Transverse colon (tissue), 4 donors: ENCODE measurements around the gene MPO. TPM values are rescaled to one million over a fixed set of nuclear protein-coding genes. Genes with fewer than 3 reads are reported as not detected.

ENCODE experiments used
- DNase-seq: peaks from one replicate; pipeline ENCODE4 v3.0.0-alpha.2; 2019
- H3K27ac ChIP-seq, 4 donors: fragments of 200-600 bp; sonication (generic); 2 replicates each; pipeline ENCODE4 v1.5.1; 2016 to 2018; ENCODE audit warnings: inconsistent platforms in 4 of 4
- H3K27me3 ChIP-seq: fragments of 200-600 bp; sonication (generic); 2 replicates; pipeline ENCODE4 v1.5.1; 2017; ENCODE audit warnings: inconsistent platforms
- H3K36me3 ChIP-seq, 4 donors: fragments of 200-600 bp; sonication (generic); 2 replicates each; pipeline ENCODE4 v1.5.1; 2017 to 2019; ENCODE audit warnings: inconsistent platforms in 4 of 4
- H3K4me1 ChIP-seq, 4 donors: fragments of 200-600 bp; sonication (generic); 2 replicates each; pipeline ENCODE4 v1.5.1; 2017 to 2020; ENCODE audit warnings: inconsistent platforms in 4 of 4
- H3K4me3 ChIP-seq, 4 donors: fragments of 200-600 bp; sonication (generic); 1 replicate in 1 of 4; 2 replicates in 3 of 4; pipeline versions ENCODE4 v1.5.1 to v1.6.1; 2017 to 2019; ENCODE audit warnings: inconsistent platforms in 4 of 4
- H3K9me3 ChIP-seq, 2 donors: fragments of 200-600 bp; sonication (generic); 2 replicates each; pipeline ENCODE4 v1.5.1; 2017 to 2019; ENCODE audit warnings: inconsistent platforms in 2 of 2
- EP300 ChIP-seq: sonication (generic); formaldehyde crosslinking; IDR thresholded peaks from one replicate; pipeline ENCODE4 v1.6.1; 2017; ENCODE audit warnings: antibody characterized with exemption, low read depth
- POLR2A ChIP-seq: fragments of 450-650 bp; IDR thresholded peaks from one replicate; pipeline ENCODE4 v1.6.1; 2016; ENCODE audit warnings: antibody characterized with exemption, mild to moderate bottlenecking, moderate library complexity
- POLR2AphosphoS5 ChIP-seq, 3 donors: sonication (generic); formaldehyde crosslinking; IDR thresholded peaks; one replicate each; pipeline ENCODE4 v1.6.1; 2016; ENCODE audit warnings: antibody characterized with exemption in 3 of 3
- WGBS, 2 donors: methylation state at CpG; one replicate each; pipeline ENCODE4 v1.1.5; 2018; ENCODE audit warnings: low coverage in 1 of 2; 5-methylcytosine and 5-hydroxymethylcytosine counted together
- in situ Hi-C, 4 donors: fragments of 200-750 bp; cut with MboI; loops; one replicate each; pipeline versions ENCODE4 v1.15.0 to v1.15.1; 2017; ENCODE audit warnings: low sequenced_read_pairs in 3 of 4, low pct_ligation_motif_present in 1 of 4, low pct_unique_long_range_greater_than_20kb in 1 of 4
- intact Hi-C: fragments of 100-400 bp; cut with DNase I; formaldehyde crosslinking; loops from one replicate; pipeline ENCODE4 v1.15.1; 2023; ENCODE audit warnings: low total_unique reads
- total RNA-seq, 4 donors: library from RNA; depleted of rRNA; stranded (reverse); fragments of >200 nt; gene quantifications; one replicate each; pipeline ENCODE4 v1.1.0, GENCODE V29; 2016
- TF ChIP-seq, protein P1 (sequence below), 5 experiments: fragments of 200-600 bp in 3 of 5; fragments of 450-650 bp in 2 of 5; sonication (generic) in 3 of 5; IDR thresholded peaks; 1 replicate in 2 of 5; 2 replicates in 3 of 5; pipeline ENCODE4 v1.5.1; 2016 to 2017; ENCODE audit warnings: antibody characterized with exemption in 5 of 5, inconsistent platforms in 3 of 5, mild to moderate bottlenecking in 2 of 5, moderate library complexity in 1 of 5

Gene MPO
- total RNA-seq, 4 donors from 2014 or later: not detected

DNA sequence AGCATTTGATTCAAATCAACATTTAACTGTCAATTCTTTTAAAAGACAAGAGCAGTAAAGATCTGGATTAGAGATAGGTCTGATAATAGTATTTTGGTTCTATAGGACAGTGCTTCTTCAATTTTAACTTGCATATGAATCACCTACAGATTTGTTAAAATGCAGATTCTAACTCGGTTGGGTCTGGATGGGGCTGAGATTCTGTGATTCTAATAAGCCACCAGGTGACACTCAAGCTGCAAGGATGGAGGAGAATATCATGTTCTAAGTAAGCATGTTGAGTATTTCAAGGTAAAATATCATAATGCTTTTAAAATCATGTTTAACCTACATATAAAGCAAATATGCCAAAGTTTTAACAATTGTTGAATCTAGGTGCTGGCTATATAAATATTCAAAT, 32.1 kb upstream of the MPO start:
- Histone ChIP-seq H3K4me1 (peaks cover 0 to 4% (median 3%) of the 10 kb centered on the region in 4 donors), H3K9me3 (no peaks in the 10 kb centered on the region), H3K27ac (no peak overlapping the region), H3K36me3 (no peaks in the 10 kb centered on the region), H3K27me3 (no peaks in the 10 kb centered on the region), H3K4me3 (no peak overlapping the region)
- intact Hi-C loops (no loop called here), in situ Hi-C loops (loop anchor here in 2 of 4 donors (10.0 kb wide), 2 partner anchors 102 to 132 kb away; partner anchors contain the start of gene RNF43 (in 1 of the 2))
- TF ChIP-seq POLR2AphosphoS5 (IDR thresholded peaks at IDR 0.05) (no peak), EP300 (no peak), POLR2A (no peak)
- TF ChIP-seq, protein P1, sequence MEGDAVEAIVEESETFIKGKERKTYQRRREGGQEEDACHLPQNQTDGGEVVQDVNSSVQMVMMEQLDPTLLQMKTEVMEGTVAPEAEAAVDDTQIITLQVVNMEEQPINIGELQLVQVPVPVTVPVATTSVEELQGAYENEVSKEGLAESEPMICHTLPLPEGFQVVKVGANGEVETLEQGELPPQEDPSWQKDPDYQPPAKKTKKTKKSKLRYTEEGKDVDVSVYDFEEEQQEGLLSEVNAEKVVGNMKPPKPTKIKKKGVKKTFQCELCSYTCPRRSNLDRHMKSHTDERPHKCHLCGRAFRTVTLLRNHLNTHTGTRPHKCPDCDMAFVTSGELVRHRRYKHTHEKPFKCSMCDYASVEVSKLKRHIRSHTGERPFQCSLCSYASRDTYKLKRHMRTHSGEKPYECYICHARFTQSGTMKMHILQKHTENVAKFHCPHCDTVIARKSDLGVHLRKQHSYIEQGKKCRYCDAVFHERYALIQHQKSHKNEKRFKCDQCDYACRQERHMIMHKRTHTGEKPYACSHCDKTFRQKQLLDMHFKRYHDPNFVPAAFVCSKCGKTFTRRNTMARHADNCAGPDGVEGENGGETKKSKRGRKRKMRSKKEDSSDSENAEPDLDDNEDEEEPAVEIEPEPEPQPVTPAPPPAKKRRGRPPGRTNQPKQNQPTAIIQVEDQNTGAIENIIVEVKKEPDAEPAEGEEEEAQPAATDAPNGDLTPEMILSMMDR (IDR thresholded peaks at IDR 0.05): no peak
- WGBS, 2 donors: 63 to 70% methylated on average over 1 of the region's 1 CpG
- DNase-seq: no peak

DNA sequence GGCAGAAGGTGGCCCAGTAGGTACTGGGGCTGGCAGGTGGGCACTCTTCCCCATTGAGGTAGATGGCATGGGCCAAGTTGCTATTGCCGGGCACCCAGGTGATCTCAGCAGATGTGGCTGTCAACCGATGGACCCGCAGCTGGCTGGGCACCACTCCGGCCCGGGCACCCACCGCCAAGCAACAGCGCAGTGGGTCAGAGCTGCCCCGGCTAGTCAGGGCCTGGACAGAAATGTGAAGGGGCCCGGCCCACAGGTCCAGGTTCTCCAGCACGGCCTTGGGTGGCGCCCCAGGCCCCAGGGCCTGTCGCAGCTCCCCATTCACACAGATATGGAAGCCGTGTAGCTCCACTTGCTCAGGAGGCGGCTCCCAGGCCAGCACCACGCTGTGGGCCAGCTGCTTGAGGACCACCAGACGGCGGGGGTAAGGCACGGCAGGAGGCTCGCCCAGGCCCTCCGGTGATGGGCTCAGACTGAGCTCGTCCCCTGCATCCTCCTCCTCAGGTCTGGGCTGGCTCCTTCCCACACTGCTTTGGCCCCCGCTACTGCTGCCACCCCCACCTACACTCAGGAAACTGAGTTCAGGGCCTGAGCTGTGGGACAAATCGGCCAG, 31.4 kb upstream of the MPO start:
- H3K4me1 ChIP-seq: no peaks in the 10 kb centered on the region
- TF ChIP-seq EP300 (no peak), POLR2AphosphoS5 (IDR thresholded peaks at IDR 0.05) (no peak), POLR2A (no peak)
- TF ChIP-seq, protein P1 (IDR thresholded peaks at IDR 0.05): no peak
- H3K27ac ChIP-seq: no peak overlapping the region
- no peak overlapping the region for H3K4me3 ChIP-seq
- no peaks in the 10 kb centered on the region for H3K27me3 ChIP-seq
- DNase-seq: no peak
- H3K9me3 ChIP-seq: no peaks in the 10 kb centered on the region
- intact Hi-C loops (no loop called here), in situ Hi-C loops (loop anchor here in 2 of 4 donors (10.0 kb wide), 2 partner anchors 103 to 133 kb away; partner anchors contain the start of gene RNF43 (in 1 of the 2))
- no peaks in the 10 kb centered on the region for H3K36me3 ChIP-seq
- WGBS, 2 donors: 96% methylated on average over 20 of the region's 23 CpGs; no CpG with 5 or more reads in 1 of the 2 donors

DNA sequence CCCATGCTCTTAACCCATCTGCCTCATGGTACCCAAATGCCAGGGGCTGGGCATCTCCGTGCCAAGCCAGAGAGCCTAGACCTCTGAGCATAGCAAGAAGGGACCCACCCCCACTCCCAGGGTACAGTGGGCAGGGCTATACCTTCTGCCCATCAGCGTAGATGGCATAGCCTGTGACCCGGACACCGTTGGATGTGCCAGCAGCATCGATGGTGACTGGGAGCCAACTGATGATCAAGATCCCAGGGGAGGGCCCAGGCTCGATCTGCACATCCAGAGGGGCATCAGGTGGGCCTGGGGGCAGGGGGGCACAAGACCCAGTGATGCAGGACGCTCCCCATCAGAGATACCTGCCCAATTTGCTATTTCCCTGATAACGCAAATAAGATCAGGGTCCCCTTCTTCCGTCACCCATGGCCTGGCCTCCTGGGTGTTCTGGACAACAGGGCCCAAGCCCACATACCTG, 30.7 kb upstream of the MPO start:
- Histone ChIP-seq H3K27me3 (no peaks in the 10 kb centered on the region), H3K4me1 (no peaks in the 10 kb centered on the region), H3K27ac (no peak overlapping the region), H3K9me3 (no peaks in the 10 kb centered on the region), H3K36me3 (no peaks in the 10 kb centered on the region), H3K4me3 (no peak overlapping the region)
- TF ChIP-seq POLR2A: no peak
- TF ChIP-seq, protein P1 (IDR thresholded peaks at IDR 0.05): no peak
- TF ChIP-seq EP300: no peak
- TF ChIP-seq POLR2AphosphoS5 (IDR thresholded peaks at IDR 0.05): no peak
- intact Hi-C loops (no loop called here), in situ Hi-C loops (loop anchor here in 2 of 4 donors (10.0 kb wide), 2 partner anchors 103 to 133 kb away; partner anchors contain the start of gene RNF43 (in 1 of the 2))
- 89% methylated on average over 8 of the region's 9 CpGs; no CpG with 5 or more reads in 1 of the 2 donors for WGBS, 2 donors
- no peak for DNase-seq

DNA sequence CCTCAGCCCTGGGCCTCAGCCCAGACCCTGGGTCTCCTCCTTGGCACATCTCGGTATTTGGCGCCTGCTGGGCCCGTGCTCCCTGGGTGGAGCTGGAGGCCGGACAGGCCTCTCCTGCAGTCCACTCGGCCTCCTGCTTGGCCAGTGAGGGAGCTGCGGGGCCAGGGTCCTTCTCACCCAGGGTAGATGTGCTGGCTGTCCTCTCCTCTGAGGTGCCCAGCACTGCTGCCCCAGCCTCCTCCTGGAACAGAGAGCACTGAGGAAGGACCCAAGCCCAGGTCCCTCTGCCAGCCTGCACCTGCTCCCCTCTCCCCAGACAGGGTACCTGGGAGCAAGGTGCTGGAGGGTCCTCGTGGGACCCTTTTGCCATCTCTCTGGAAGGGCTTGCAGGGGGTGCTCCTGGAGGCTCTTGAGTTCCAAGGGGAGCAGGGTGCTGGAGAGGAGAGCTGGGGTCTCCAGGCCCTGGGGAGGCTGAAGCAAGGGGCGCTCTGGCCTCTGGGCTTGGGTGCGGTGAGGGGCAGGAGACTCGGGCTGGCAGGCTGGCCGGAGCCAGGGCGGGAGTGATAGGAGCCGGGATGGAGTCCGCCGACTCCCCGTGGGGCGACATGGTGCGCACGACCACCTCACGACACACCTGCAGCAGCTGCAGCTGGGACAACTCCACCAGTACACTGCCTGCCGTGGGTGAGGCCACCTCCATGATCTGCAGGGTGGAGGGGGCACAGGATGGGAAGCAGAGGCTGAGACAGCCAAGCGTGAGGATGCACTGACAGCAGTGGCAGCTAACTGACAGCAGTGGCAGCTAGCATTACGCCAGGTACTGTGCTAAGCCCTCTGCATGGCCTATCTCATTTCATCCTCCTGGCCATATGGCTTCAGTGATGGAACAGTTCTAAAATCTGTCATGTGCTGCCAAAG, 30.0 kb upstream of the MPO start:
- intact Hi-C loops: no loop called here
- in situ Hi-C loops: loop anchor here in 2 of 4 donors (10.0 kb wide), 2 partner anchors 104 to 134 kb away; partner anchors contain the start of gene RNF43 (in 1 of the 2)
- no peak for DNase-seq

More for the DNA sequence above, 30.0 kb upstream of the MPO start:
- WGBS, 2 donors: 89% methylated on average over 23 of the region's 23 CpGs; no CpG with 5 or more reads in 1 of the 2 donors
- Histone ChIP-seq H3K27me3 (no peaks in the 10 kb centered on the region), H3K36me3 (no peaks in the 10 kb centered on the region), H3K9me3 (no peaks in the 10 kb centered on the region), H3K27ac (no peak overlapping the region), H3K4me3 (no peak overlapping the region), H3K4me1 (no peaks in the 10 kb centered on the region)
- TF ChIP-seq EP300: no peak
- no peak for TF ChIP-seq POLR2A
- TF ChIP-seq, protein P1 (IDR thresholded peaks at IDR 0.05): no peak
- TF ChIP-seq POLR2AphosphoS5 (IDR thresholded peaks at IDR 0.05): no peak
